GM23338 (cell line): ENCODE measurements around the gene SLC2A6.

ENCODE experiments used
- CTCF ChIP-seq, 2 experiments: fragments of 200-600 bp in 1 of 2; sonication (generic) in 1 of 2; conservative IDR thresholded peaks; 2 replicates each; pipeline versions ENCODE4 v1.5.1 to v1.6.1; 2016 to 2017; ENCODE audit warnings: antibody characterized with exemption in 2 of 2, low read depth in 2 of 2, mild to moderate bottlenecking in 2 of 2, moderate library complexity in 1 of 2
- ETS1 ChIP-seq: IDR thresholded peaks from 2 replicates; pipeline ENCODE4 v1.6.1; 2016; ENCODE audit warnings: antibody characterized with exemption
- EZH2 ChIP-seq: fragments of 200-600 bp; sonication (generic); IDR thresholded peaks from one replicate; pipeline ENCODE4 v1.8.0; 2017; ENCODE audit warnings: antibody characterized with exemption, mild to moderate bottlenecking, low read depth; ENCODE audit not compliant: unreplicated experiment
- POLR2AphosphoS5 ChIP-seq: IDR thresholded peaks from 2 replicates; pipeline ENCODE4 v1.6.1; 2016; ENCODE audit warnings: antibody characterized with exemption, low read depth
- REST ChIP-seq: IDR thresholded peaks from one replicate; pipeline ENCODE4 v1.6.1; 2018; ENCODE audit warnings: antibody characterized with exemption; ENCODE audit not compliant: unreplicated experiment

GRCh38 chr9:133507246-133507965, 28.5 kb upstream of the SLC2A6 start:
- TF ChIP-seq CTCF (conservative IDR thresholded peaks at IDR 0.05; ENCODE audit: low read depth in 2 of 2) (no peak), REST (no peak), ETS1 (no peak), POLR2AphosphoS5 (no peak), EZH2 (no peak)
